Caco-2 (cell line): ENCODE data around the gene SLC38A6. TPM values are rescaled to one million over a fixed set of nuclear protein-coding genes. Genes with fewer than 3 reads are reported as not detected.

Source experiments
- BruUV-seq: library from RNA; stranded (reverse); fragments of 400-500 nt; replicated peaks from 2 replicates; lab custom pipeline; 2021; lab: Mats Ljungman, UMichigan
- CTCF ChIA-PET: fragments of 300-600 bp; sonication (Branson Sonifier 250); formaldehyde crosslinking; loops from one replicate; lab custom pipeline; 2022; ENCODE audit warnings: antibody characterized with exemption; lab: Charles Lee
- POLR2A ChIA-PET: fragments of 300-600 bp; sonication (Branson Sonifier 250); formaldehyde crosslinking; loops from one replicate; lab custom pipeline; 2022; ENCODE audit warnings: antibody characterized with exemption; lab: Charles Lee
- DNase-seq, 2 experiments: peaks; one replicate each; pipeline versions ENCODE4 v3.0.0 to v3.0.0-alpha.2; 2020 to 2022
- H3K27me3 ChIP-seq: replicated peaks from 2 replicates; pipeline ENCODE4 v1.6.0; 2011; ENCODE audit warnings: low read length; ENCODE audit not compliant: control insufficient read depth, insufficient read depth
- H3K36me3 ChIP-seq: 2 replicates; pipeline ENCODE4 v1.5.1; 2011; ENCODE audit warnings: low read length; ENCODE audit not compliant: control insufficient read depth, insufficient read depth
- H3K4me1 ChIP-seq: fragments of 250-450 bp; sonication (Bioruptor Pico); 2 replicates; pipeline ENCODE4 v1.5.1; 2020; ENCODE audit warnings: mild to moderate bottlenecking
- H3K4me3 ChIP-seq: 2 replicates; pipeline ENCODE4 v1.5.1; 2011; ENCODE audit warnings: low read depth, mild to moderate bottlenecking, control low read depth, low read length
- H3K9me3 ChIP-seq: fragments of 250-450 bp; sonication (Bioruptor Pico); 2 replicates; pipeline ENCODE4 v1.5.1; 2020; ENCODE audit warnings: mild to moderate bottlenecking, moderate library complexity
- H3K27ac Mint-ChIP-seq: one replicate; pipeline ENCODE4 v1.8.0; 2022; ENCODE audit warnings: mixed read lengths; ENCODE audit not compliant: unreplicated experiment
- H3K27me3 Mint-ChIP-seq: one replicate; pipeline ENCODE4 v1.8.0; 2022; ENCODE audit warnings: mixed read lengths; ENCODE audit not compliant: insufficient read depth, unreplicated experiment
- H3K36me3 Mint-ChIP-seq: one replicate; pipeline ENCODE4 v1.8.0; 2022; ENCODE audit warnings: mild to moderate bottlenecking, mixed read lengths; ENCODE audit not compliant: insufficient read depth, unreplicated experiment
- H3K4me1 Mint-ChIP-seq: one replicate; pipeline ENCODE4 v1.8.0; 2022; ENCODE audit warnings: low read depth, mixed read lengths; ENCODE audit not compliant: unreplicated experiment
- H3K4me3 Mint-ChIP-seq: one replicate; pipeline ENCODE4 v1.8.0; 2022; ENCODE audit warnings: mild to moderate bottlenecking, moderate library complexity, mixed read lengths; ENCODE audit not compliant: unreplicated experiment
- H3K9me3 Mint-ChIP-seq: one replicate; pipeline ENCODE4 v1.8.0; 2022; ENCODE audit warnings: mixed read lengths; ENCODE audit not compliant: unreplicated experiment
- intact Hi-C: fragments of 100-400 bp; cut with micrococcal nuclease; formaldehyde crosslinking; loops from one replicate; pipeline ENCODE4 v1.10.0; 2022; ENCODE audit not compliant: unreplicated experiment
- total RNA-seq: library from RNA; stranded (reverse); gene quantifications from 2 replicates; pipeline ENCODE4 v1.2.3, GENCODE V29; 2022
- TF ChIP-seq, protein P1 (sequence below), 2 experiments: fragments of 200-600 bp in 1 of 2; IDR thresholded peaks; 1 replicate in 1 of 2; 2 replicates in 1 of 2; pipeline versions ENCODE4 v1.5.1 to v1.8.0; 2011 to 2022; ENCODE audit warnings: antibody characterized with exemption in 1 of 2, control low read depth in 1 of 2, inconsistent platforms in 1 of 2, low read depth in 1 of 2, low read length in 1 of 2, mild to moderate bottlenecking in 1 of 2, moderate library complexity in 1 of 2; ENCODE audit not compliant: insufficient read depth in 1 of 2, severe bottlenecking in 1 of 2, unreplicated experiment in 1 of 2

The SLC38A6 gene
- total RNA-seq, 1 experiment from 2014 or later = 11.5 TPM

DNA sequence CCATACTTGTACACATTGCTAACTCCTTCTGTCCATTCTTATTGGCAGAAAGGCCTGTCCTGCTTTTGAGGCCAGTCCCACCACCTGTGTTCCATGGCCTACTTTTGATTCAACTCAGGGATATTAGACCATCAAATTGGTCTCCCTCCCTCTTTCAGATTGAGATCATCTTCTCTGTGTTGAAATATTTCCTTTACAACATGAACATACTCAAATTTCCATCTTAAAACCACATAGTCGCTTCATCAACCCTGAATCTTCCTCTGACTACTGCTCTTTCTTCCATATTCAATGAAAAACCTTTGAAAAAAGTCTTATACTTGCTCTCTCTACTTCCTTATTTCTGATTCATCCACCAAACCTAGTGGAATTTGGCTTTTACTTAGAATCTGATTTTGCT is 35.1 kb upstream of the SLC38A6 start:
- H3K9me3 Mint-ChIP-seq = no peaks in the 10 kb centered on the region
- Histone ChIP-seq H3K9me3 (no peaks in the 10 kb centered on the region), H3K36me3 (no peaks in the 10 kb centered on the region), H3K27me3 (no peaks in the 10 kb centered on the region), H3K4me3 (no peak overlapping the region), H3K4me1 (no peaks in the 10 kb centered on the region)
- no TSS peak for BruUV-seq
- no peaks in the 10 kb centered on the region for H3K4me1 Mint-ChIP-seq
- ChIA-PET CTCF (no interaction called here), POLR2A (no interaction called here)
- no peaks in the 10 kb centered on the region for H3K36me3 Mint-ChIP-seq
- intact Hi-C loops = no loop called here
- no peaks in the 10 kb centered on the region for H3K27me3 Mint-ChIP-seq
- no peak overlapping the region for H3K27ac Mint-ChIP-seq
- TF ChIP-seq, protein P1, sequence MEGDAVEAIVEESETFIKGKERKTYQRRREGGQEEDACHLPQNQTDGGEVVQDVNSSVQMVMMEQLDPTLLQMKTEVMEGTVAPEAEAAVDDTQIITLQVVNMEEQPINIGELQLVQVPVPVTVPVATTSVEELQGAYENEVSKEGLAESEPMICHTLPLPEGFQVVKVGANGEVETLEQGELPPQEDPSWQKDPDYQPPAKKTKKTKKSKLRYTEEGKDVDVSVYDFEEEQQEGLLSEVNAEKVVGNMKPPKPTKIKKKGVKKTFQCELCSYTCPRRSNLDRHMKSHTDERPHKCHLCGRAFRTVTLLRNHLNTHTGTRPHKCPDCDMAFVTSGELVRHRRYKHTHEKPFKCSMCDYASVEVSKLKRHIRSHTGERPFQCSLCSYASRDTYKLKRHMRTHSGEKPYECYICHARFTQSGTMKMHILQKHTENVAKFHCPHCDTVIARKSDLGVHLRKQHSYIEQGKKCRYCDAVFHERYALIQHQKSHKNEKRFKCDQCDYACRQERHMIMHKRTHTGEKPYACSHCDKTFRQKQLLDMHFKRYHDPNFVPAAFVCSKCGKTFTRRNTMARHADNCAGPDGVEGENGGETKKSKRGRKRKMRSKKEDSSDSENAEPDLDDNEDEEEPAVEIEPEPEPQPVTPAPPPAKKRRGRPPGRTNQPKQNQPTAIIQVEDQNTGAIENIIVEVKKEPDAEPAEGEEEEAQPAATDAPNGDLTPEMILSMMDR (IDR thresholded peaks at IDR 0.05; ENCODE audit: insufficient read depth in 1 of 2, low read depth in 1 of 2, low read length in 1 of 2, severe bottlenecking in 1 of 2, unreplicated experiment in 1 of 2) = no peak
- H3K4me3 Mint-ChIP-seq = no peak overlapping the region
- DNase-seq = no peak

DNA sequence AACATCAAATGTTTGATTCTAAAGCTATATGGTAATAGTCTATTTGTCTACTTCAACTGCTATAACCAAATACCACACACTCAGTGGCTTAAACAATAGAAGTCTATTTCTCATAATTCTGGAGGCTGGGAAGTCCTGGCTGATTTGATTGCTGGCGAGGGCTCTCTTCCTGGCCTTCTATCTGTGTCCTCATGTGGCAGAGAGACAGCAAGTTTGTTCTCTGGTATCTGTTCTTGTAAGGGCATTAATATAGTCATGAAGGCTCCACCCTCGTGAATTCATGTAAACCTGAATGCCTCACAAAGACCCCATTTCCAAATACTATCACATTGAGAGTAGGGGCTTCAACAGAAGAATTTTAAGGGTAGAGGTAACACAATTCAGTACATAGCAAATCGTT is 34.3 kb upstream of the SLC38A6 start:
- H3K9me3 Mint-ChIP-seq = no peaks in the 10 kb centered on the region
- Histone ChIP-seq H3K27me3 (no peaks in the 10 kb centered on the region), H3K4me3 (no peak overlapping the region), H3K9me3 (no peaks in the 10 kb centered on the region), H3K36me3 (no peaks in the 10 kb centered on the region), H3K4me1 (no peaks in the 10 kb centered on the region)
- CTCF ChIA-PET = no interaction called here
- DNase-seq = no peak
- TF ChIP-seq, protein P1 (IDR thresholded peaks at IDR 0.05; ENCODE audit: insufficient read depth in 1 of 2, low read depth in 1 of 2, low read length in 1 of 2, severe bottlenecking in 1 of 2, unreplicated experiment in 1 of 2) = no peak
- intact Hi-C loops = no loop called here
- H3K4me1 Mint-ChIP-seq = no peaks in the 10 kb centered on the region
- H3K27ac Mint-ChIP-seq = no peak overlapping the region
- no peaks in the 10 kb centered on the region for H3K36me3 Mint-ChIP-seq
- no peaks in the 10 kb centered on the region for H3K27me3 Mint-ChIP-seq
- POLR2A ChIA-PET = no interaction called here
- H3K4me3 Mint-ChIP-seq = no peak overlapping the region
- no TSS peak for BruUV-seq

- BruUV-seq = no TSS peak
- no peak overlapping the region for H3K4me3 ChIP-seq
- H3K9me3 ChIP-seq = peaks cover 4% of the 10 kb centered on the region; the same call in 1 of the 2 replicates
- Mint-ChIP-seq H3K9me3 (peaks cover 6% of the 10 kb centered on the region), H3K4me1 (no peaks in the 10 kb centered on the region), H3K36me3 (no peaks in the 10 kb centered on the region), H3K27me3 (no peaks in the 10 kb centered on the region), H3K27ac (no peak overlapping the region), H3K4me3 (no peak overlapping the region)
- no peaks in the 10 kb centered on the region for H3K27me3 ChIP-seq
- H3K36me3 ChIP-seq = no peaks in the 10 kb centered on the region
- intact Hi-C loops = no loop called here
- no peaks in the 10 kb centered on the region for H3K4me1 ChIP-seq
- no peak for DNase-seq
- CTCF ChIA-PET = no interaction called here
- TF ChIP-seq, protein P1 (IDR thresholded peaks at IDR 0.05; ENCODE audit: insufficient read depth in 1 of 2, low read depth in 1 of 2, low read length in 1 of 2, severe bottlenecking in 1 of 2, unreplicated experiment in 1 of 2) = no peak
- POLR2A ChIA-PET = no interaction called here
These were observed 29.1 kb upstream of the SLC38A6 start for GRCh38 chr14:60951776-60952435.
